ENCODE results near the gene NPTN. TPM values are rescaled to one million over a fixed set of nuclear protein-coding genes. Genes with fewer than 3 reads are reported as not detected.

NPTN gene
- polyA plus RNA-seq, 1 of the 3 experiments (the other 2 are of a cell fraction): 177 TPM

GRCh38 chr15:73570355-73571032, 62.7 kb downstream of the NPTN start:
- H3K4me1 ChIP-seq (ENCODE audit: control insufficient read depth in 1 of 2, insufficient read depth in 2 of 2, low read depth in 1 of 2, low read length in 1 of 2): peaks cover 0 to 4% of the 10 kb centered on the region in 2 experiments; a peak in 1 of 4 replicates
- peaks cover 50 to 64% of the 10 kb centered on the region in 2 experiments for H3K36me3 ChIP-seq (replicated peaks in 1 of 2; ENCODE audit: control insufficient read depth in 1 of 2, insufficient read depth in 2 of 2, low read length in 1 of 2)
- H3K79me2 ChIP-seq (ENCODE audit: insufficient read depth): no peaks in the 10 kb centered on the region
- no peak overlapping the region for H3K4me3 ChIP-seq (ENCODE audit: low read depth in 2 of 2, low read length in 1 of 2)
- peaks cover 4% of the 10 kb centered on the region; the same call in 1 of the 2 replicates for H4K20me1 ChIP-seq (ENCODE audit: insufficient read depth)
- H3K9me2 ChIP-seq: no peaks in the 10 kb centered on the region
- TF ChIP-seq FOXJ3 (CRISPR knock-in tag; IDR thresholded peaks at IDR 0.05): no peak
- TF ChIP-seq TEAD4 (IDR thresholded peaks at IDR 0.05; ENCODE audit: borderline replicate concordance, insufficient read depth): no peak
- no peak for TF ChIP-seq RAD21 (IDR thresholded peaks at IDR 0.05; ENCODE audit: low read length)
- no peak for TF ChIP-seq CHD2 (IDR thresholded peaks at IDR 0.05; ENCODE audit: low read length, partially characterized antibody)
- TF ChIP-seq NFIC (IDR thresholded peaks at IDR 0.05; ENCODE audit: borderline replicate concordance): no peak
- TF ChIP-seq ELF1 (IDR thresholded peaks at IDR 0.05): no peak
- no peak for TF ChIP-seq YY1 (IDR thresholded peaks at IDR 0.05; ENCODE audit: low read depth)
- H3K9me3 ChIP-seq: no peaks in the 10 kb centered on the region
- no peak overlapping the region for H3K4me2 ChIP-seq
- no peaks in the 10 kb centered on the region for H3F3A ChIP-seq (replicated peaks; ENCODE audit: insufficient read depth)
- no peak for DNase-seq
- 93% methylated on average over 7 of the region's 7 CpGs for WGBS (ENCODE audit: low lambda C conversion rate)
- CTCF ChIA-PET: interaction anchor here (0.8 to 3.3 kb wide), 7 partner anchors 10 to 135 kb away, joined by 3 to 12 read pairs (median 5); no protein-coding TSS in a partner anchor
- POLR2A ChIA-PET: no interaction called here
- no peak overlapping the region for H3K9ac ChIP-seq
- H3K27me3 ChIP-seq (ENCODE audit: insufficient read depth): no peaks in the 10 kb centered on the region
- H3K27ac ChIP-seq (ENCODE audit: low read depth in 2 of 2, low read length in 1 of 2): no peak overlapping the region
- no peak overlapping the region for H2AFZ ChIP-seq (ENCODE audit: low read depth)

- no peak for TF ChIP-seq GABPA (IDR thresholded peaks at IDR 0.05; ENCODE audit: low read depth)
- TF ChIP-seq TAF1 (IDR thresholded peaks at IDR 0.05; ENCODE audit: borderline replicate concordance, low read depth, low read length): no peak
- TF ChIP-seq FOXJ3 (CRISPR knock-in tag; IDR thresholded peaks at IDR 0.05): no peak
- no peak for TF ChIP-seq USF2 (IDR thresholded peaks at IDR 0.05; ENCODE audit: borderline replicate concordance, low read depth, low read length)
- no peak for TF ChIP-seq TCF12 (IDR thresholded peaks at IDR 0.05)
- Histone ChIP-seq H3K4me1 (ENCODE audit: control insufficient read depth in 1 of 2, insufficient read depth in 2 of 2, low read depth in 1 of 2, low read length in 1 of 2) (peaks cover 0 to 6% of the 10 kb centered on the region in 2 experiments; a peak in 2 of 4 replicates), H3K9me3 (no peaks in the 10 kb centered on the region), H3K4me3 (ENCODE audit: low read depth in 2 of 2, low read length in 1 of 2) (no peak overlapping the region), H3F3A (replicated peaks; ENCODE audit: insufficient read depth) (no peaks in the 10 kb centered on the region), H3K36me3 (replicated peaks in 1 of 2; ENCODE audit: control insufficient read depth in 1 of 2, insufficient read depth in 2 of 2, low read length in 1 of 2) (peaks cover 41 to 65% of the 10 kb centered on the region in 2 experiments), H3K27ac (ENCODE audit: low read depth in 2 of 2, low read length in 1 of 2) (no peak overlapping the region), H3K79me2 (ENCODE audit: insufficient read depth) (no peaks in the 10 kb centered on the region), H3K27me3 (ENCODE audit: insufficient read depth) (no peaks in the 10 kb centered on the region), H3K9ac (no peak overlapping the region), H3K4me2 (no peak overlapping the region), H3K9me2 (no peaks in the 10 kb centered on the region), H4K20me1 (ENCODE audit: insufficient read depth) (peaks cover 13% of the 10 kb centered on the region), H2AFZ (ENCODE audit: low read depth) (no peak overlapping the region)
- DNase-seq: no peak
- ChIA-PET POLR2A (no interaction called here), CTCF (interaction anchor here (0.7 to 3.8 kb wide), 9 partner anchors 9 to 135 kb away, joined by 3 to 17 read pairs (median 4); no protein-coding TSS in a partner anchor)
- 94% methylated on average over 3 of the region's 3 CpGs for WGBS (ENCODE audit: low lambda C conversion rate)
Measured at GRCh38 chr15:73569361-73569760, 63.8 kb downstream of the NPTN start.
